Panc1 (cell line): ENCODE data around the gene RING1. TPM values are rescaled to one million over a fixed set of nuclear protein-coding genes. Genes with fewer than 3 reads are reported as not detected.

Experiments used
- ATAC-seq: fragments of 200-7000 bp; cut with Tn5 transposase; 2 replicates; pipeline ENCODE4 v1.9.1; 2020; ENCODE audit warnings: mild to moderate bottlenecking, moderate library complexity
- BruUV-seq: library from RNA; stranded (reverse); fragments of 400-500 nt; replicated peaks from 2 replicates; lab custom pipeline; 2021; lab: Mats Ljungman, UMichigan
- CTCF ChIA-PET: fragments of 300-600 bp; sonication (Branson Sonifier 250); formaldehyde crosslinking; loops from one replicate; lab custom pipeline; 2022; ENCODE audit warnings: antibody characterized with exemption; lab: Charles Lee
- POLR2A ChIA-PET: fragments of 300-600 bp; sonication (Branson Sonifier 250); formaldehyde crosslinking; loops from one replicate; lab custom pipeline; 2022; ENCODE audit warnings: antibody characterized with exemption; lab: Charles Lee
- DNase-seq: peaks from one replicate; pipeline ENCODE4 v3.0.0-alpha.2; 2010; ENCODE audit warnings: low read depth, low spot score
- H3K27ac ChIP-seq: 2 replicates; pipeline ENCODE4 v1.5.1; 2011; ENCODE audit warnings: mild to moderate bottlenecking, low read length, inconsistent platforms
- H3K27me3 ChIP-seq: fragments of 200-500 bp; sonication (Bioruptor generic); 2 replicates; pipeline ENCODE4 v1.6.0; 2014; ENCODE audit warnings: low read length, inconsistent platforms; ENCODE audit not compliant: control insufficient read depth, insufficient read depth
- H3K36me3 ChIP-seq: fragments of 200-500 bp; sonication (Bioruptor generic); 2 replicates; pipeline ENCODE4 v1.5.1; 2014; ENCODE audit warnings: inconsistent platforms, mild to moderate bottlenecking, low read length, moderate library complexity; ENCODE audit not compliant: control insufficient read depth, insufficient read depth
- H3K4me1 ChIP-seq: 2 replicates; pipeline ENCODE4 v1.5.1; 2011; ENCODE audit warnings: inconsistent platforms, mild to moderate bottlenecking, low read length, moderate library complexity; ENCODE audit not compliant: control insufficient read depth, insufficient read depth
- H3K4me3 ChIP-seq, 2 experiments: 2 replicates each; pipeline ENCODE4 v1.5.1; 2011 to 2012; ENCODE audit warnings: low read depth in 2 of 2, low read length in 2 of 2, mild to moderate bottlenecking in 2 of 2, inconsistent platforms in 1 of 2, moderate library complexity in 1 of 2
- H3K9me3 ChIP-seq: fragments of 200-500 bp; sonication (Bioruptor generic); 2 replicates; pipeline ENCODE4 v1.5.1; 2014; ENCODE audit warnings: low read depth, mild to moderate bottlenecking, inconsistent platforms, low read length, moderate library complexity; ENCODE audit not compliant: control insufficient read depth, insufficient read depth
- POLR2AphosphoS5 ChIP-seq: IDR thresholded peaks from 2 replicates; pipeline ENCODE4 v1.6.1; 2012; ENCODE audit warnings: mild to moderate bottlenecking, low read depth, low read length, moderate library complexity
- SIN3A ChIP-seq: IDR thresholded peaks from 2 replicates; pipeline ENCODE4 v1.6.1; 2012; ENCODE audit warnings: low read depth, mild to moderate bottlenecking, low read length, moderate library complexity, borderline replicate concordance; ENCODE audit not compliant: insufficient read depth
- TCF7L2 ChIP-seq: IDR thresholded peaks from 2 replicates; pipeline ENCODE4 v1.6.1; 2011; ENCODE audit warnings: mild to moderate bottlenecking, low read depth, low read length, inconsistent platforms
- in situ Hi-C: cut with HindIII; loops from 2 replicates; pipeline ENCODE4 v1.10.0; 2016; ENCODE audit warnings: low sequenced_read_pairs, low pct_unique_long_range_greater_than_20kb
- intact Hi-C: fragments of 100-400 bp; cut with micrococcal nuclease; formaldehyde crosslinking; loops from one replicate; pipeline ENCODE4 v1.10.0; 2022; ENCODE audit not compliant: unreplicated experiment
- total RNA-seq: library from RNA; stranded (reverse); gene quantifications from one replicate; pipeline ENCODE4 v1.2.1, GENCODE V29; 2021; ENCODE audit not compliant: unreplicated experiment
- TF ChIP-seq, protein P1 (sequence below), 2 experiments: IDR thresholded peaks; 2 replicates each; pipeline ENCODE4 v1.6.1; 2011 to 2012; ENCODE audit warnings: low read depth in 2 of 2, control low read depth in 1 of 2, low read length in 1 of 2, mild to moderate bottlenecking in 1 of 2, moderate library complexity in 1 of 2; ENCODE audit not compliant: insufficient read depth in 1 of 2
- TF ChIP-seq, protein P2 (sequence below): fragments of 450-650 bp; IDR thresholded peaks from 2 replicates; pipeline ENCODE4 v1.5.1; 2017; ENCODE audit warnings: mild to moderate bottlenecking

RING1 gene
- total RNA-seq, 1 experiment from 2014 or later: 33.7 TPM

DNA sequence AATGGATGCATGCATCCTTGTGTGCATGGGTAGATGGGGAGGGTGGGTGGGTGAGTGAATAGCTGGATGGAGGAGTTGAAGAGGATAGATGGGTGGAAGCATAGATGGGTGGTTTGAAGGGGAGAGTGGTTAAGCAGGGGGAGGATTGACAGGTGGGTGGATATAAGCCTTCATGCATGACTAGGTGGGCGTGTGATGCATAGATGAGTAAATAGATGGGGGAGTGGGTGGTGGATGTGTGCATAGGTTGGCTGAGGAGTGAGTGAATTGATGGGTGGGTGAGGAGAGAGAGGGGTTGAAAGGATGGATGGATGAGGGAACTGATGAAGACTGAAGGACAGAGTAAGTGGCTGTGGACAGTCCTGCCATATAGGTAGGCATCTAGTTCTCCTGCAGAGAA lies 20.5 kb upstream of the RING1 start:
- Histone ChIP-seq H3K9me3 (no peaks in the 10 kb centered on the region; the same call in 1 of the 2 replicates), H3K27ac (no peak overlapping the region), H3K4me3 (no peak overlapping the region), H3K27me3 (no peaks in the 10 kb centered on the region), H3K36me3 (no peaks in the 10 kb centered on the region), H3K4me1 (no peaks in the 10 kb centered on the region)
- ATAC-seq (no peak), DNase-seq (no peak)
- intact Hi-C loops: no loop called here
- TF ChIP-seq TCF7L2 (no peak), SIN3A (no peak), POLR2AphosphoS5 (no peak)
- TF ChIP-seq, protein P1, sequence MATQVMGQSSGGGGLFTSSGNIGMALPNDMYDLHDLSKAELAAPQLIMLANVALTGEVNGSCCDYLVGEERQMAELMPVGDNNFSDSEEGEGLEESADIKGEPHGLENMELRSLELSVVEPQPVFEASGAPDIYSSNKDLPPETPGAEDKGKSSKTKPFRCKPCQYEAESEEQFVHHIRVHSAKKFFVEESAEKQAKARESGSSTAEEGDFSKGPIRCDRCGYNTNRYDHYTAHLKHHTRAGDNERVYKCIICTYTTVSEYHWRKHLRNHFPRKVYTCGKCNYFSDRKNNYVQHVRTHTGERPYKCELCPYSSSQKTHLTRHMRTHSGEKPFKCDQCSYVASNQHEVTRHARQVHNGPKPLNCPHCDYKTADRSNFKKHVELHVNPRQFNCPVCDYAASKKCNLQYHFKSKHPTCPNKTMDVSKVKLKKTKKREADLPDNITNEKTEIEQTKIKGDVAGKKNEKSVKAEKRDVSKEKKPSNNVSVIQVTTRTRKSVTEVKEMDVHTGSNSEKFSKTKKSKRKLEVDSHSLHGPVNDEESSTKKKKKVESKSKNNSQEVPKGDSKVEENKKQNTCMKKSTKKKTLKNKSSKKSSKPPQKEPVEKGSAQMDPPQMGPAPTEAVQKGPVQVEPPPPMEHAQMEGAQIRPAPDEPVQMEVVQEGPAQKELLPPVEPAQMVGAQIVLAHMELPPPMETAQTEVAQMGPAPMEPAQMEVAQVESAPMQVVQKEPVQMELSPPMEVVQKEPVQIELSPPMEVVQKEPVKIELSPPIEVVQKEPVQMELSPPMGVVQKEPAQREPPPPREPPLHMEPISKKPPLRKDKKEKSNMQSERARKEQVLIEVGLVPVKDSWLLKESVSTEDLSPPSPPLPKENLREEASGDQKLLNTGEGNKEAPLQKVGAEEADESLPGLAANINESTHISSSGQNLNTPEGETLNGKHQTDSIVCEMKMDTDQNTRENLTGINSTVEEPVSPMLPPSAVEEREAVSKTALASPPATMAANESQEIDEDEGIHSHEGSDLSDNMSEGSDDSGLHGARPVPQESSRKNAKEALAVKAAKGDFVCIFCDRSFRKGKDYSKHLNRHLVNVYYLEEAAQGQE (IDR thresholded peaks at IDR 0.05; ENCODE audit: insufficient read depth in 1 of 2, low read depth in 2 of 2, low read length in 1 of 2): no peak
- TF ChIP-seq, protein P2, sequence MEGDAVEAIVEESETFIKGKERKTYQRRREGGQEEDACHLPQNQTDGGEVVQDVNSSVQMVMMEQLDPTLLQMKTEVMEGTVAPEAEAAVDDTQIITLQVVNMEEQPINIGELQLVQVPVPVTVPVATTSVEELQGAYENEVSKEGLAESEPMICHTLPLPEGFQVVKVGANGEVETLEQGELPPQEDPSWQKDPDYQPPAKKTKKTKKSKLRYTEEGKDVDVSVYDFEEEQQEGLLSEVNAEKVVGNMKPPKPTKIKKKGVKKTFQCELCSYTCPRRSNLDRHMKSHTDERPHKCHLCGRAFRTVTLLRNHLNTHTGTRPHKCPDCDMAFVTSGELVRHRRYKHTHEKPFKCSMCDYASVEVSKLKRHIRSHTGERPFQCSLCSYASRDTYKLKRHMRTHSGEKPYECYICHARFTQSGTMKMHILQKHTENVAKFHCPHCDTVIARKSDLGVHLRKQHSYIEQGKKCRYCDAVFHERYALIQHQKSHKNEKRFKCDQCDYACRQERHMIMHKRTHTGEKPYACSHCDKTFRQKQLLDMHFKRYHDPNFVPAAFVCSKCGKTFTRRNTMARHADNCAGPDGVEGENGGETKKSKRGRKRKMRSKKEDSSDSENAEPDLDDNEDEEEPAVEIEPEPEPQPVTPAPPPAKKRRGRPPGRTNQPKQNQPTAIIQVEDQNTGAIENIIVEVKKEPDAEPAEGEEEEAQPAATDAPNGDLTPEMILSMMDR: no peak
- in situ Hi-C loops: no loop called here
- BruUV-seq: no TSS peak
- POLR2A ChIA-PET: no interaction called here
- CTCF ChIA-PET: no interaction called here

DNA sequence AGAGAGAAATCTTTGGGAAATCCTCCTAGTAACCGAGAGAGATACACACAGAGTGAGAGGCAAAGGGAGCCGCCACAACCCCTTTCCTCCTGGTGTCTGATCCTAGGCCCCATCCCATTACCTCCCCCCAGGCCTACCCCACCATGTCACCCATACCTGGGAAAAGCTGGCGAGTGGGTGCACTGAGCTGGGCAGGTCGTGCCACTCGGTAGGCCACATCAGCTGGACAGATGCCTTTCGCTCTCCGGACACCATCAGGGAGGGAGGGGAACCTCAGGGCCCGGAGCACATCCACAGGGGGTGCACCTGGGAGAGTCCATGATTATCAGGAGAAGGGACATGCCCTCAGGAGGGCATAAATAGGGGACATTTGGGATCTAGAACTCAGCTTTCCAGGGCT lies 19.1 kb upstream of the RING1 start:
- ATAC-seq (no peak), DNase-seq (no peak)
- Histone ChIP-seq H3K9me3 (no peaks in the 10 kb centered on the region), H3K27me3 (no peaks in the 10 kb centered on the region), H3K4me3 (no peak overlapping the region), H3K36me3 (no peaks in the 10 kb centered on the region), H3K4me1 (no peaks in the 10 kb centered on the region), H3K27ac (no peak overlapping the region)
- in situ Hi-C loops: no loop called here
- intact Hi-C loops: no loop called here
- POLR2A ChIA-PET: no interaction called here
- BruUV-seq: no TSS peak
- CTCF ChIA-PET: no interaction called here
- TF ChIP-seq POLR2AphosphoS5 (no peak), SIN3A (no peak), TCF7L2 (no peak)
- TF ChIP-seq, protein P1 (IDR thresholded peaks at IDR 0.05; ENCODE audit: insufficient read depth in 1 of 2, low read depth in 2 of 2, low read length in 1 of 2): no peak
- TF ChIP-seq, protein P2: no peak
